GM19395 (cell line): ENCODE measurements around the gene GLB1L3.
"Not testable (repeated sequence)": the region's sequence is repeated elsewhere in the genome, so short reads cannot be mapped to it uniquely, and the experiment has no call there.

Experiments
- ATAC-seq: cut with Tn5 transposase; IDR thresholded peaks from one replicate; pipeline ENCODE4 v1.9.1; 2021; ENCODE audit warnings: mild to moderate bottlenecking, moderate library complexity; ENCODE audit not compliant: unreplicated experiment

GLB1L3 gene

DNA sequence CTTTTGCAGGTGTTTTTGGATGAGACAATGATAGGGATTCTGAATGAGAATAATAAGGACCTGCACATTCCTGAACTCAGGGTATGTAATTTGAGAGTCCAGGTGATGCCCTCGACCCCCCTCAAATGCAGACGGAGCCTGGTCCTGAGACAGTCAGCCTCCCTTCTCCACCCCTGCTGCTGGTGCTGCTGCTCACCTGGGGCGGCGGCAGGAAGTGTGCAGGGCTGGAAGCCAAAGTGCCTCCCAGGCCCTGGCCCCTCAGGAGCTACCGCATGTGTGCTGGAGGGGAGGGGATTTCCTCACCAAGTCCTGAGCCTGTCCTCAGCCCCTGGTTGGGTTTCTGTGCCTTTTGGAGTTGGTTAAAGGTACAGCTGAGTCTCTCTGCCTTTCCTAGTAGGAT lies 36.6 kb downstream of the GLB1L3 start:
- ATAC-seq = no peak

DNA sequence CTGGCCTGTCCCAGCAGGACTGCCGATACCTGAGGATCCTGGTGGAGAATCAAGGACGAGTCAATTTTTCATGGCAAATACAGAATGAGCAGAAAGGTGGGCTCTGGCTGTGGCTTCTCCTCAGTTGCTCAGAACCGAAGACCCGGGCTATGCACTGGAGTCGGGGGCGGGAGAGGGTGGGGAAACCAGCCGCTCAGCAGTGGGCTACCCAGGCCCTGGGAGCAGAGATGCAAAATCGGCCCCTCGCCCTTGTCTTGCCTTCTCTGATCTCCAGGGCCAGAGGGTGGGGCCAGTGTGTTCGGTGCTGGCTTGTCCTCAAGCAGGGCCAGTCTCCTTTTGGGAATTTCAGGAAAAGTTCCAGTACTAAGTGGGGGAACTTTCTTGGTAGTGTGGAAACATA lies 37.2 kb downstream of the GLB1L3 start:
- no peak for ATAC-seq

DNA sequence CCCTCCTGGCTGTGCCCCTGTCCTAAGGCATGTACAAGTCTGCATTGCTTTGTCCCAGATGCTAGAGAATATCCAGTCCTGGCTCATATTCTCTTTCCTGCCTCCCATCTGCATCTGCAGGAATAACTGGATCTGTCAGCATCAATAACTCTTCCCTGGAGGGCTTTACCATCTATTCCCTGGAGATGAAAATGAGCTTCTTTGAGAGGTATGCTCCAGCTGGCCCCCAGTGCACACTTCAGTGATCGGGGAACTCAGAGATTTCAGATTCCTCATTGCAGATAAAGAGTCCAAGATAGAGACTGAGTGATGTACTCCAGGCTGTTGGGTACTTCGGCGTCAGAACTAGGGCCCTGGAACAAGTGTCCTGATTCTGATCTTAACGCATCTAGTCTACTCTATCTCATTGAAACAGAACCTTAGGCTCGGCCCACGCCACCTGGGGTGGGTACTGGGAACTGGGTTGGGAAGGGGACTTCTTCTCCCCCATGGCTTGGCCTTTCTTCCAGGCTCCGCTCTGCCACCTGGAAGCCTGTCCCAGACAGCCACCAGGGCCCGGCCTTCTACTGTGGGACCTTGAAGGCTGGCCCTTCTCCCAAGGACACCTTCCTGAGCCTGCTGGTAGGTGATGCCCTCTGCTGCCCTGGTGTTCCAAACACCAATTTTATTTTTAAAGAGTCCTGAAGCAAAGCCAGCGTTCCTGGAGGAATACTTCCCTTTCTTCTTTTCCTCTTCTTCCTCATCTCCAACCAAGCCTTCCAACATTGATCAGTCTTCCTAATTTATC lies 37.8 kb downstream of the GLB1L3 start:
- ATAC-seq = no peak

GRCh38 chr11:134317103-134317502 lies 40.9 kb downstream of the GLB1L3 start:
- ATAC-seq = no peak

DNA sequence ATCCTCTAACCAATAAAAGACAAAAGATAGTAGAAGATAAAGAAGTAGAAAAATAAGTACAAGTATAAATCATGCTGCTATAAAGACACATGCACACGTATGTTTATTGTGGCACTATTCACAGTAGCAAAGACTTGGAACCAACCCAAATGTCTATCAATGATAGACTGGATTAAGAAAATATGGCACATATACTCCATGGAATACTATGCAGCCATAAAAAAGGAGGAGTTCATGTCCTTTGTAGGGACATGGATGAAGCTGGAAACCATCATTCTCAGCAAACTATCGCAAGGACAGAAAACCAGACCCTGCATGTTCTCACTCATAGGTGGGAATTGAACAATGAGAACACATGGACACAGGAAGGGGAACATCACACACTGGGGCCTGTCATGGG lies 45.2 kb downstream of the GLB1L3 start:
- ATAC-seq = not testable (repeated sequence)

- ATAC-seq = no peak
These were observed 46.4 kb downstream of the GLB1L3 start for GRCh38 chr11:134322553-134322952.

DNA sequence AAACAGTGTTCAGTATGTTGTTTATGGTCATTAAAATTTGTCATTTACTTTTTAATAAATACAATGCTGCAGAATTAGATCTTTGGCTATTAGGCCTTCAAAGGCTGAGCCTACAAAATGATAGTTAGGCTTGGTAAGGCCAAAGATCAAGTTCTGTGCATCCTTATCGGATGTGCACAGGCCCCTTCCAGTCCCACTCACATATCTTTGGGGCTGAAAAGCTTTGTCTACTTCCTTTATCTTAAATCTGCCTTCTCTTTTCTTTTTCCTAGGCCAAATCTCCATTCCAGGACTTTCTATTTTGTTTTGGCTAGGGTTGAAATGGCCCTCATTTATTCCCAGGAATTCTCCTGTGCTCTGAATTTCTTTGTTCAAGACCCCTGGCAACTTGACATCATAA lies 52.3 kb downstream of the GLB1L3 start:
- ATAC-seq = no peak

GRCh38 chr11:134330611-134331353 lies 54.6 kb downstream of the GLB1L3 start:
- ATAC-seq = no peak

GRCh38 chr11:134331354-134332188 lies 55.4 kb downstream of the GLB1L3 start, which contains the start of gene GLB1L2:
Gene GLB1L2 (plus strand): TSS chr11:134331988. CDS start chr11:134332062, 74 bp downstream.
- peak; percentile 85 for ATAC-seq

GRCh38 chr11:134332189-134332631 lies 56.0 kb downstream of the GLB1L3 start:
- peak; percentile 24 for ATAC-seq

DNA sequence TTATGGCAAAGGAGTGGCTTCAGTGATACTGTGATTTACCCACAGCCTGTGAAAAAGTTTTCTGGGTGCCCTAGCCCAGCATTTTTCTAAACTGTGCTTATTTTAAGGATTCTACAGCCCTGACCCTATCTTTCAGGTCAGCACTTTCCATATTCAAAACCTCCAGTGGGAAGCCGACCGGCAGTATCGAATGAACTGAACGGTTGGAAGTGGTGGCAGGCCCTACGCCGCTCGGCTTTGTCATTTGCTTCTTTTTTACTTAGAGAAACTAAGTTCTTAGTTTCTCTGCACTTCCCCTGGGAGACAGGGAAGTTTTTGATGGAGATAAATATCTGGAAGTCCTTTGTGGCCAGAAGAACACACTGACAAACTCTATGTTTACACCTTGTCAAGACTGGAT lies 56.6 kb downstream of the GLB1L3 start:
- no peak for ATAC-seq

DNA sequence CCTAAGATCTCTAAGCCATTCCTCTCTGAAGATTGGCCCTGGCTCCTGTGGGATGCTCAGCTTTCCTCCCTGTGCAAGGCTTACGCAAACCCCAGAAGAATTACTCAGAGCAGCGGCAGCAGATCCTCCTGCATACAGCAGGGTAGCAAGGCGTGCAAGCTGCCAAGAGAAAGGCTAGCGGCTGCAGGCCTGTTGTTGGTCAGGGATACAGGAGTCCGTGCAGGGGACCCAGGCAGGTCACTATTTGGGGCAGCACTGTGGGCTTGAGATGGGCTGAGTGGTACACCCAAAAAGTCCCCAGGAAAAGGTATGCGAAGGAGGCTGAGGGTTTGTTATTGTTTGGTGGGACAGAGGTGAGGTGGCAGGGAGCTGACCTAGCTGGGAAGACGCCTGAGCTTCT lies 57.1 kb downstream of the GLB1L3 start:
- no peak for ATAC-seq

DNA sequence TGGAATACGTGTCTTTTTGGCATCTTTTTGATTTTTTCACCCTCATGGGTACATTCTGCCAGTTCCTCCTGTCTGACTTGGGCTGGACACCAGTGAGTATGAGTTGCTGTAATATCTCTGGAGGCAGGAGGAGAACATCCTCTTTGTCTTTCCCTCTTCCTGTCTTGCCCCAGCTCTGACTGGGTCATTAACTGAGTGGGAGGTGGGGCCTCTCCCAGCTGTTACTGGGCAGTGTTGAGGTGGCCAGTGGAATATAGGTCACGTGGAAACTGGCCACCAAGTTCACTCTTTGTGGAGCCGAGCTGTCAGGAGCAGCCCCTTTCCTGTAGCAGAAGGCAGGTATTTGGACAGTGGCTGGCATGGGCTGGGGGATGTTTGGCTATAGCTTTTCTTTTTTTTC lies 57.8 kb downstream of the GLB1L3 start:
- ATAC-seq = no peak

- no peak for ATAC-seq
These were observed 58.8 kb downstream of the GLB1L3 start for GRCh38 chr11:134334796-134335571.

DNA sequence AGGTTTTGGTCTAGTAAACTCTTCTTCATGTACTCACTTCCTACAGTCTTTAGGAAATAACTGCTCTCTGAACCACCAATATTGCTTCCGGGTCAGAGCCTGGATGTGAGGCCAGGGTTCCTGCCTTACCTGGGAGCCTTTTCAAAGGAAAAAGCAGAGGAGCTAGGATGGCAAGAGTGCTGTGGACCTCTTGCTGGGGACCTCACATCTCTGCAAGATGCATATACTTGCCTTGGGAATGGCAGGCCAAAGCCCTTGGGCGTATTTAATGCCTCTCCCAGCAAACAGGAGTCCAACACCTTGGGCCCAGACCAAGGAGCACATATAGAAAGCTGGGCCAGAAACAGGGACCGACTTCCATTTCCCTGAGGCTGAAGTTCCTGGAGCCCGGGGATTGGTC lies 60.9 kb downstream of the GLB1L3 start:
- no peak for ATAC-seq

GRCh38 chr11:134338068-134338467 lies 61.9 kb downstream of the GLB1L3 start:
- ATAC-seq = no peak

- ATAC-seq = no peak
These were observed 62.5 kb downstream of the GLB1L3 start for GRCh38 chr11:134338654-134339053.

GRCh38 chr11:134339756-134340155 lies 63.6 kb downstream of the GLB1L3 start:
- no peak for ATAC-seq

GRCh38 chr11:134340354-134340964 lies 64.3 kb downstream of the GLB1L3 start:
- ATAC-seq = no peak
